H1 (cell line): ENCODE measurements around the gene RIPPLY2. TPM values are rescaled to one million over a fixed set of nuclear protein-coding genes. Genes with fewer than 3 reads are reported as not detected.

Experiments used
- BCL11A ChIP-seq, 2 experiments: IDR thresholded peaks; one replicate each; pipeline ENCODE4 v1.6.1; 2011; ENCODE audit warnings: low read depth in 2 of 2, low read length in 2 of 2, mild to moderate bottlenecking in 2 of 2
- NRF1 ChIP-seq: IDR thresholded peaks from 2 replicates; pipeline ENCODE4 v1.6.1; 2011; ENCODE audit warnings: mild to moderate bottlenecking, low read depth, low read length, improper control_type of control experiment
- SP2 ChIP-seq: IDR thresholded peaks from 2 replicates; pipeline ENCODE4 v1.6.1; 2012; ENCODE audit warnings: mild to moderate bottlenecking, low read length, inconsistent platforms
- TAF1 ChIP-seq: IDR thresholded peaks from 2 replicates; pipeline ENCODE4 v1.6.1; 2011; ENCODE audit warnings: mild to moderate bottlenecking, low read depth, low read length
- TBP ChIP-seq: IDR thresholded peaks from 2 replicates; pipeline ENCODE4 v1.6.1; 2011; ENCODE audit warnings: low read depth, low read length, improper control_type of control experiment
- polyA plus RNA-seq, 7 experiments: library from polyadenylated mRNA; depleted of rRNA in 3 of 7; stranded (reverse) in 5 of 7; unstranded in 2 of 7; fragments of >200 nt in 5 of 7; fragments of 200-250 nt in 2 of 7; gene quantifications; 1 replicate in 5 of 7; 2 replicates in 1 of 7; 4 replicates in 1 of 7; pipeline versions ENCODE4 v1.2.1 to v1.2.3, GENCODE V29; 2011 to 2013; ENCODE audit warnings: missing spikeins in 2 of 7, mixed read lengths in 2 of 7
- total RNA-seq: library from RNA; stranded (reverse); fragmentation: NEBNext Ultra II Directional; extraction: Animal tissue kit (Norgen Biotek cat#: 25700); gene quantifications from 2 replicates; pipeline ENCODE4 v1.2.1, GENCODE V29; 2021

RIPPLY2 gene
- total and polyA plus RNA-seq, 2 of the 8 experiments (the other 6 are each of a cell fraction or from before 2014, with no cell fraction given): 0.74 to 1.5 TPM

GRCh38 chr6:83827050-83827449, 26.1 kb upstream of the RIPPLY2 start (continued):
- TF ChIP-seq TAF1: no peak
- no peak for TF ChIP-seq TBP
- TF ChIP-seq NRF1: no peak
- TF ChIP-seq BCL11A (IDR thresholded peaks at IDR 0.05; ENCODE audit: low read depth in 2 of 2, low read length in 2 of 2): no peak
- no peak for TF ChIP-seq SP2
